Mucosa of stomach (tissue), 1 donor: ENCODE data around the gene RAF1.
"Not testable (repeated sequence)": the region's sequence is repeated elsewhere in the genome, so short reads cannot be mapped to it uniquely, and the experiment has no call there.

Source experiments
- H3K27me3 ChIP-seq: one replicate; pipeline ENCODE4 v1.7.0; 2013; ENCODE audit warnings: mild to moderate bottlenecking, low read length; ENCODE audit not compliant: control insufficient read depth, insufficient read depth
- H3K36me3 ChIP-seq: one replicate; pipeline ENCODE4 v1.7.0; 2013; ENCODE audit warnings: low read length; ENCODE audit not compliant: control insufficient read depth, insufficient read depth
- H3K4me1 ChIP-seq: one replicate; pipeline ENCODE4 v1.7.0; 2013; ENCODE audit warnings: mild to moderate bottlenecking, low read length; ENCODE audit not compliant: control insufficient read depth, insufficient read depth
- H3K4me3 ChIP-seq: one replicate; pipeline ENCODE4 v1.7.0; 2013; ENCODE audit warnings: low read length
- H3K9ac ChIP-seq: one replicate; pipeline ENCODE4 v1.7.0; 2013; ENCODE audit warnings: mild to moderate bottlenecking, low read length, moderate library complexity
- H3K9me3 ChIP-seq: one replicate; pipeline ENCODE4 v1.7.0; 2013; ENCODE audit warnings: mild to moderate bottlenecking, low read length, moderate library complexity; ENCODE audit not compliant: control insufficient read depth
- donor health status: Pancreatic carcinoma.

The RAF1 gene

GRCh38 chr3:12655701-12656100 is 8.2 kb downstream of the RAF1 start:
- Histone ChIP-seq H3K4me1 (peaks cover 24% of the 10 kb centered on the region), H3K27me3 (no peaks in the 10 kb centered on the region), H3K9ac (no peak overlapping the region), H3K4me3 (no peak overlapping the region), H3K36me3 (no peaks in the 10 kb centered on the region), H3K9me3 (no peaks in the 10 kb centered on the region)

- no peaks in the 10 kb centered on the region for H3K36me3 ChIP-seq
- no peak overlapping the region for H3K9ac ChIP-seq
- H3K9me3 ChIP-seq: no peaks in the 10 kb centered on the region
- no peak overlapping the region for H3K4me3 ChIP-seq
- peaks cover 15% of the 10 kb centered on the region for H3K4me1 ChIP-seq
- no peaks in the 10 kb centered on the region for H3K27me3 ChIP-seq
Observed at GRCh38 chr3:12653747-12654146, 10.2 kb downstream of the RAF1 start.

GRCh38 chr3:12648384-12648959 is 15.4 kb downstream of the RAF1 start:
- Histone ChIP-seq H3K4me3 (no peak overlapping the region), H3K9ac (no peak overlapping the region), H3K4me1 (peaks cover 4% of the 10 kb centered on the region)

GRCh38 chr3:12644331-12644937 is 19.5 kb downstream of the RAF1 start:
- Histone ChIP-seq H3K27me3 (no peaks in the 10 kb centered on the region), H3K4me1 (no peaks in the 10 kb centered on the region), H3K36me3 (no peaks in the 10 kb centered on the region), H3K9ac (no peak overlapping the region), H3K9me3 (no peaks in the 10 kb centered on the region), H3K4me3 (no peak overlapping the region)

More at GRCh38 chr3:12648384-12648959, 15.4 kb downstream of the RAF1 start:
- Histone ChIP-seq H3K9me3 (no peaks in the 10 kb centered on the region), H3K36me3 (no peaks in the 10 kb centered on the region), H3K27me3 (no peaks in the 10 kb centered on the region)

- H3K4me3 ChIP-seq: no peak overlapping the region
- H3K36me3 ChIP-seq: no peaks in the 10 kb centered on the region
- no peak overlapping the region for H3K9ac ChIP-seq
- H3K9me3 ChIP-seq: no peaks in the 10 kb centered on the region
- H3K27me3 ChIP-seq: no peaks in the 10 kb centered on the region
- no peaks in the 10 kb centered on the region for H3K4me1 ChIP-seq
Observed at GRCh38 chr3:12643724-12644123, 20.2 kb downstream of the RAF1 start.

- H3K4me1 ChIP-seq: peaks cover 6% of the 10 kb centered on the region
Observed at GRCh38 chr3:12643010-12643380, 20.9 kb downstream of the RAF1 start.

GRCh38 chr3:12640853-12641252 is 23.1 kb downstream of the RAF1 start:
- H3K9me3 ChIP-seq, H3K27me3 ChIP-seq, H3K36me3 ChIP-seq, H3K9ac ChIP-seq, H3K4me3 ChIP-seq, H3K4me1 ChIP-seq: not testable (repeated sequence)

More at GRCh38 chr3:12643010-12643380, 20.9 kb downstream of the RAF1 start:
- Histone ChIP-seq H3K27me3 (no peaks in the 10 kb centered on the region), H3K9me3 (no peaks in the 10 kb centered on the region), H3K4me3 (no peak overlapping the region), H3K9ac (no peak overlapping the region), H3K36me3 (no peaks in the 10 kb centered on the region)

GRCh38 chr3:12638105-12638504 is 25.8 kb downstream of the RAF1 start:
- H3K4me3 ChIP-seq: no peak overlapping the region
- no peaks in the 10 kb centered on the region for H3K9me3 ChIP-seq
- no peaks in the 10 kb centered on the region for H3K27me3 ChIP-seq
- peaks cover 8% of the 10 kb centered on the region for H3K4me1 ChIP-seq
- H3K36me3 ChIP-seq: no peaks in the 10 kb centered on the region
- no peak overlapping the region for H3K9ac ChIP-seq

GRCh38 chr3:12633108-12633507 is 30.8 kb downstream of the RAF1 start:
- Histone ChIP-seq H3K4me1 (peaks cover 29% of the 10 kb centered on the region), H3K36me3 (no peaks in the 10 kb centered on the region), H3K9ac (no peak overlapping the region), H3K9me3 (no peaks in the 10 kb centered on the region), H3K4me3 (no peak overlapping the region), H3K27me3 (no peaks in the 10 kb centered on the region)

- no peak overlapping the region for H3K9ac ChIP-seq
- no peaks in the 10 kb centered on the region for H3K27me3 ChIP-seq
- H3K36me3 ChIP-seq: no peaks in the 10 kb centered on the region
- H3K9me3 ChIP-seq: no peaks in the 10 kb centered on the region
- no peak overlapping the region for H3K4me3 ChIP-seq
- peaks cover 31% of the 10 kb centered on the region for H3K4me1 ChIP-seq
Observed at GRCh38 chr3:12632523-12632922, 31.4 kb downstream of the RAF1 start.

GRCh38 chr3:12630843-12631242 is 33.1 kb downstream of the RAF1 start:
- not testable (repeated sequence) for H3K4me3 ChIP-seq, H3K27me3 ChIP-seq, H3K9me3 ChIP-seq, H3K9ac ChIP-seq, H3K36me3 ChIP-seq
- H3K4me1 ChIP-seq: peaks cover 40% of the 10 kb centered on the region

- no peaks in the 10 kb centered on the region for H3K9me3 ChIP-seq
- H3K4me3 ChIP-seq: no peak overlapping the region
- H3K9ac ChIP-seq: no peak overlapping the region
- no peaks in the 10 kb centered on the region for H3K27me3 ChIP-seq
- H3K36me3 ChIP-seq: no peaks in the 10 kb centered on the region
- peaks cover 45% of the 10 kb centered on the region for H3K4me1 ChIP-seq
Observed at GRCh38 chr3:12630292-12630691, 33.6 kb downstream of the RAF1 start.

- no peak overlapping the region for H3K9ac ChIP-seq
- H3K4me1 ChIP-seq: peaks cover 48% of the 10 kb centered on the region
- H3K4me3 ChIP-seq: no peak overlapping the region
- no peaks in the 10 kb centered on the region for H3K9me3 ChIP-seq
- H3K27me3 ChIP-seq: no peaks in the 10 kb centered on the region
- H3K36me3 ChIP-seq: no peaks in the 10 kb centered on the region
Observed at GRCh38 chr3:12629560-12629959, 34.4 kb downstream of the RAF1 start.
